IMR-90 (cell line): Measurements from ENCODE around the gene UGGT2. TPM values are rescaled to one million over a fixed set of nuclear protein-coding genes. Genes with fewer than 3 reads are reported as not detected.

ENCODE experiments used
- ATAC-seq: fragments of 200-7000 bp; cut with Tn5 transposase; 2 replicates; pipeline ENCODE4 v1.9.1; 2020; ENCODE audit warnings: low read depth, mild to moderate bottlenecking, moderate library complexity
- BruUV-seq: library from RNA; stranded (reverse); fragments of 400-500 nt; replicated peaks from 2 replicates; lab custom pipeline; 2021; lab: Mats Ljungman, UMichigan
- CTCF ChIA-PET: fragments of 300-600 bp; formaldehyde crosslinking; extraction: SDS; loops from one replicate; lab custom pipeline; 2021; ENCODE audit warnings: antibody characterized with exemption; lab: Yijun Ruan, JAX
- POLR2A ChIA-PET: fragments of 300-600 bp; sonication (Branson Sonifier 250); formaldehyde crosslinking; loops from one replicate; lab custom pipeline; 2022; ENCODE audit warnings: antibody characterized with exemption; ENCODE audit not compliant: unreplicated experiment; lab: Charles Lee
- DNase-seq: peaks from one replicate; pipeline ENCODE4 v3.0.0; 2013
- H2AFZ ChIP-seq: replicated peaks from 2 replicates; pipeline ENCODE3; 2013; ENCODE audit warnings: low read length, mild to moderate bottlenecking; ENCODE audit not compliant: poor library complexity
- H2AK5ac ChIP-seq: 2 replicates; pipeline ENCODE4 v1.6.1; 2013; ENCODE audit warnings: low read depth, low read length, inconsistent platforms
- H2AK9ac ChIP-seq: replicated peaks from 2 replicates; pipeline ENCODE3; 2013; ENCODE audit warnings: mild to moderate bottlenecking, low read depth, low read length, moderate library complexity; ENCODE audit not compliant: poor library complexity
- H2BK120ac ChIP-seq: 2 replicates; pipeline ENCODE4 v1.6.1; 2013; ENCODE audit warnings: low read depth, low read length, inconsistent platforms
- H2BK15ac ChIP-seq: 3 replicates; pipeline ENCODE4 v1.6.1; 2013; ENCODE audit warnings: low read depth, low read length, inconsistent platforms
- H2BK20ac ChIP-seq: 2 replicates; pipeline ENCODE4 v1.6.1; 2013; ENCODE audit warnings: low read depth, mild to moderate bottlenecking, inconsistent platforms, low read length, moderate library complexity
- H2BK5ac ChIP-seq: 2 replicates; pipeline ENCODE4 v1.6.1; 2013; ENCODE audit warnings: mild to moderate bottlenecking, low read depth, low read length, inconsistent platforms; ENCODE audit not compliant: poor library complexity, severe bottlenecking
- H3K14ac ChIP-seq: replicated peaks from 2 replicates; pipeline ENCODE4 v1.6.1; 2013; ENCODE audit warnings: low read depth, low read length, inconsistent platforms
- H3K18ac ChIP-seq: 2 replicates; pipeline ENCODE4 v1.6.1; 2013; ENCODE audit warnings: low read depth, low read length, control low read depth
- H3K23ac ChIP-seq: 2 replicates; pipeline ENCODE4 v1.6.1; 2013; ENCODE audit warnings: low read depth, low read length, inconsistent platforms
- H3K27ac ChIP-seq: 2 replicates; pipeline ENCODE4 v1.5.1; 2013; ENCODE audit warnings: mild to moderate bottlenecking, control low read depth, low read length; ENCODE audit not compliant: insufficient read depth
- H3K27me3 ChIP-seq: 2 replicates; pipeline ENCODE4 v1.6.1; 2013; ENCODE audit warnings: low read length; ENCODE audit not compliant: control insufficient read depth, insufficient read depth
- H3K36me3 ChIP-seq: 2 replicates; pipeline ENCODE4 v1.6.1; 2013; ENCODE audit warnings: low read length, mixed read lengths; ENCODE audit not compliant: control insufficient read depth, insufficient read depth
- H3K4ac ChIP-seq: 2 replicates; pipeline ENCODE4 v1.6.1; 2013; ENCODE audit warnings: low read depth, low read length, inconsistent platforms
- H3K4me1 ChIP-seq: 2 replicates; pipeline ENCODE4 v1.6.1; 2013; ENCODE audit warnings: low read length, mixed read lengths; ENCODE audit not compliant: control insufficient read depth, insufficient read depth
- H3K4me2 ChIP-seq: 2 replicates; pipeline ENCODE4 v1.6.1; 2013; ENCODE audit warnings: low read depth, mild to moderate bottlenecking, control low read depth, low read length, moderate library complexity
- H3K4me3 ChIP-seq: 2 replicates; pipeline ENCODE4 v1.5.1; 2013; ENCODE audit warnings: low read depth, mild to moderate bottlenecking, control low read depth, low read length, moderate library complexity; ENCODE audit not compliant: insufficient read depth
- H3K56ac ChIP-seq: 2 replicates; pipeline ENCODE4 v1.6.1; 2013; ENCODE audit warnings: low read length, inconsistent platforms; ENCODE audit not compliant: insufficient read depth; ENCODE audit errors: extremely low read depth
- H3K79me1 ChIP-seq, 2 experiments: 2 replicates each; pipeline ENCODE4 v1.6.1; 2013; ENCODE audit warnings: low read length in 2 of 2, inconsistent platforms in 1 of 2, low read depth in 1 of 2
- H3K9ac ChIP-seq: 2 replicates; pipeline ENCODE4 v1.6.1; 2013; ENCODE audit warnings: low read depth, low read length, control low read depth
- H3K9me1 ChIP-seq: 2 replicates; pipeline ENCODE4 v1.6.1; 2013; ENCODE audit warnings: low read length, inconsistent platforms; ENCODE audit not compliant: insufficient read depth
- H3K9me3 ChIP-seq: 2 replicates; pipeline ENCODE4 v1.6.1; 2013; ENCODE audit warnings: low read length; ENCODE audit not compliant: control insufficient read depth, insufficient read depth
- H4K20me1 ChIP-seq: 2 replicates; pipeline ENCODE4 v1.6.1; 2013; ENCODE audit warnings: low read length, inconsistent platforms; ENCODE audit not compliant: insufficient read depth
- H4K5ac ChIP-seq: 2 replicates; pipeline ENCODE4 v1.6.1; 2013; ENCODE audit warnings: mild to moderate bottlenecking, low read depth, low read length, control low read depth
- H4K8ac ChIP-seq, 2 experiments: 2 replicates each; pipeline ENCODE4 v1.6.1; 2013; ENCODE audit warnings: low read depth in 2 of 2, low read length in 2 of 2, control low read depth in 1 of 2, inconsistent platforms in 1 of 2
- H4K91ac ChIP-seq: 2 replicates; pipeline ENCODE4 v1.6.1; 2013; ENCODE audit warnings: low read depth, low read length, inconsistent platforms; ENCODE audit not compliant: insufficient read depth
- BHLHE40 ChIP-seq: fragments of 150-350 bp; IDR thresholded peaks from 2 replicates; pipeline ENCODE4 v1.6.1; 2016; ENCODE audit warnings: mild to moderate bottlenecking, low read depth, low read length
- FOS ChIP-seq: fragments of 150-350 bp; IDR thresholded peaks from 2 replicates; pipeline ENCODE4 v1.6.1; 2016; ENCODE audit warnings: low read depth, low read length
- MXI1 ChIP-seq: IDR thresholded peaks from 2 replicates; pipeline ENCODE4 v1.6.1; 2012; ENCODE audit warnings: low read depth, mild to moderate bottlenecking, low read length, moderate library complexity, borderline replicate concordance
- POLR2A ChIP-seq: IDR thresholded peaks from 2 replicates; pipeline ENCODE4 v1.6.1; 2012; ENCODE audit warnings: mild to moderate bottlenecking, low read depth, low read length
- SMC3 ChIP-seq: fragments of 150-350 bp; IDR thresholded peaks from 2 replicates; pipeline ENCODE4 v1.6.1; 2016; ENCODE audit warnings: low read depth, mild to moderate bottlenecking, antibody characterized with exemption, low read length, moderate library complexity
- WGBS, 2 experiments: methylation state at CpG; one replicate each; pipeline versions ENCODE4 v1.1.5 to v1.1.7; 2013; ENCODE audit warnings: missing lambda C conversion rate in 2 of 2; ENCODE audit not compliant: insufficient read length in 1 of 2; ENCODE audit errors: extremely low coverage in 2 of 2; 5-methylcytosine and 5-hydroxymethylcytosine counted together
- dilution Hi-C: fragments of 300-500 bp; cut with HindIII; formaldehyde crosslinking; loops from one replicate; pipeline ENCODE4 v1.14.3; 2018; ENCODE audit warnings: low sequenced_read_pairs; ENCODE audit not compliant: unreplicated experiment
- in situ Hi-C: fragments of 300-500 bp; cut with MboI; formaldehyde crosslinking; loops from 3 replicates; pipeline ENCODE4 v1.14.3; 2019; ENCODE audit warnings: low sequenced_read_pairs, inconsistent platforms, mixed read lengths
- intact Hi-C: fragments of 100-400 bp; cut with micrococcal nuclease; formaldehyde crosslinking; loops from 2 replicates; pipeline ENCODE4 v1.10.0; 2022
- polyA plus RNA-seq, 3 experiments: library from polyadenylated mRNA; depleted of rRNA; stranded (reverse); fragments of >200 nt; gene quantifications; 2 replicates each; pipeline ENCODE4 v1.2.3, GENCODE V29; 2012; ENCODE audit warnings: low replicate concordance in 1 of 3
- total RNA-seq: library from RNA; depleted of rRNA; stranded (reverse); fragments of >200 nt; gene quantifications from 2 replicates; pipeline ENCODE4 v1.2.3, GENCODE V29; 2012

UGGT2 gene
- total and polyA plus RNA-seq, 2 of the 4 experiments (the other 2 are of a cell fraction) = 21.4 to 40.1 TPM

DNA sequence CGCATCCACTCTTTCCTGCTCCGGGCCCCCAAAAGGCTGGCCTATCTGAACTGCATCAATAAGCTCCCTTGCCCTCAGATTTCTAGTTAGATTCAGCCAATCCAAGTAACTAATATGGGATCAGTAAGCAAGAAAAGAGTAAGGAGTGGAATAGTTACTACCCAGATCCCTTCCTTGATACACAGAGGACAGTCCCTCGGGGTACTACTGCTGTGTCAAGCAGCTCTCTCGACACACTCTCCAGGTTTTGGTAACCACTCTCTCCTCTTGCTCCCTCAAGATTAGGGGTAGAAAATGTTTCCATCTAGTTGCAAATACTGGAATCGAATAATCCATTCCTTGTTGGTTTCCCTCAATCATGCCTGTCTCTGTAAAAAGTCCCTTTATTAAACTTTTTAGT lies 65.4 kb downstream of the UGGT2 start:
- ChIA-PET CTCF (no interaction called here), POLR2A (no interaction called here)
- Histone ChIP-seq H4K91ac (no peak overlapping the region), H2BK5ac (no peak overlapping the region), H2BK20ac (no peak overlapping the region), H3K27me3 (no peaks in the 10 kb centered on the region), H3K56ac (no peak overlapping the region), H3K4ac (no peak overlapping the region), H4K5ac (no peak overlapping the region), H3K4me2 (no peak overlapping the region), H3K4me1 (no peaks in the 10 kb centered on the region), H2AK9ac (no peak overlapping the region), H2BK15ac (no peak overlapping the region), H3K18ac (no peak overlapping the region), H3K4me3 (no peak overlapping the region), H3K79me1 (no peaks in the 10 kb centered on the region), H3K9me1 (no peaks in the 10 kb centered on the region), H3K36me3 (no peaks in the 10 kb centered on the region; the same call in 1 of the 2 replicates), H4K20me1 (no peaks in the 10 kb centered on the region), H2AFZ (no peak overlapping the region), H4K8ac (no peak overlapping the region), H3K27ac (no peak overlapping the region), H2BK120ac (no peak overlapping the region), H3K9ac (no peak overlapping the region), H3K9me3 (no peaks in the 10 kb centered on the region), H3K14ac (no peak overlapping the region), H3K23ac (no peak overlapping the region), H2AK5ac (no peak overlapping the region)
- DNase-seq (no peak), ATAC-seq (no peak)
- intact Hi-C loops (no loop called here), in situ Hi-C loops (no loop called here), dilution Hi-C loops (no loop called here)
- no TSS peak for BruUV-seq
- WGBS, 2 experiments = no CpG with 5 or more reads among the region's 5 CpGs
- no peak for TF ChIP-seq BHLHE40
- TF ChIP-seq SMC3 = no peak
- no peak for TF ChIP-seq MXI1
- TF ChIP-seq FOS = no peak
- no peak for TF ChIP-seq POLR2A
